ENCODE data around the gene PRXL2C. TPM values are rescaled to one million over a fixed set of nuclear protein-coding genes. Genes with fewer than 3 reads are reported as not detected.
"Not testable (repeated sequence)": the region's sequence is repeated elsewhere in the genome, so short reads cannot be mapped to it uniquely, and the experiment has no call there.

The PRXL2C gene
- total RNA-seq, 1 donor from 2014 or later = 7.5 TPM

- Mint-ChIP-seq H3K27me3 (no peaks in the 10 kb centered on the region), H3K27ac (no peak overlapping the region)
- TF ChIP-seq, protein P1, sequence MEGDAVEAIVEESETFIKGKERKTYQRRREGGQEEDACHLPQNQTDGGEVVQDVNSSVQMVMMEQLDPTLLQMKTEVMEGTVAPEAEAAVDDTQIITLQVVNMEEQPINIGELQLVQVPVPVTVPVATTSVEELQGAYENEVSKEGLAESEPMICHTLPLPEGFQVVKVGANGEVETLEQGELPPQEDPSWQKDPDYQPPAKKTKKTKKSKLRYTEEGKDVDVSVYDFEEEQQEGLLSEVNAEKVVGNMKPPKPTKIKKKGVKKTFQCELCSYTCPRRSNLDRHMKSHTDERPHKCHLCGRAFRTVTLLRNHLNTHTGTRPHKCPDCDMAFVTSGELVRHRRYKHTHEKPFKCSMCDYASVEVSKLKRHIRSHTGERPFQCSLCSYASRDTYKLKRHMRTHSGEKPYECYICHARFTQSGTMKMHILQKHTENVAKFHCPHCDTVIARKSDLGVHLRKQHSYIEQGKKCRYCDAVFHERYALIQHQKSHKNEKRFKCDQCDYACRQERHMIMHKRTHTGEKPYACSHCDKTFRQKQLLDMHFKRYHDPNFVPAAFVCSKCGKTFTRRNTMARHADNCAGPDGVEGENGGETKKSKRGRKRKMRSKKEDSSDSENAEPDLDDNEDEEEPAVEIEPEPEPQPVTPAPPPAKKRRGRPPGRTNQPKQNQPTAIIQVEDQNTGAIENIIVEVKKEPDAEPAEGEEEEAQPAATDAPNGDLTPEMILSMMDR (conservative IDR thresholded peaks at IDR 0.05) = no peak
Measured at GRCh38 chr9:96667363-96667728, 12.2 kb upstream of the PRXL2C start.

DNA sequence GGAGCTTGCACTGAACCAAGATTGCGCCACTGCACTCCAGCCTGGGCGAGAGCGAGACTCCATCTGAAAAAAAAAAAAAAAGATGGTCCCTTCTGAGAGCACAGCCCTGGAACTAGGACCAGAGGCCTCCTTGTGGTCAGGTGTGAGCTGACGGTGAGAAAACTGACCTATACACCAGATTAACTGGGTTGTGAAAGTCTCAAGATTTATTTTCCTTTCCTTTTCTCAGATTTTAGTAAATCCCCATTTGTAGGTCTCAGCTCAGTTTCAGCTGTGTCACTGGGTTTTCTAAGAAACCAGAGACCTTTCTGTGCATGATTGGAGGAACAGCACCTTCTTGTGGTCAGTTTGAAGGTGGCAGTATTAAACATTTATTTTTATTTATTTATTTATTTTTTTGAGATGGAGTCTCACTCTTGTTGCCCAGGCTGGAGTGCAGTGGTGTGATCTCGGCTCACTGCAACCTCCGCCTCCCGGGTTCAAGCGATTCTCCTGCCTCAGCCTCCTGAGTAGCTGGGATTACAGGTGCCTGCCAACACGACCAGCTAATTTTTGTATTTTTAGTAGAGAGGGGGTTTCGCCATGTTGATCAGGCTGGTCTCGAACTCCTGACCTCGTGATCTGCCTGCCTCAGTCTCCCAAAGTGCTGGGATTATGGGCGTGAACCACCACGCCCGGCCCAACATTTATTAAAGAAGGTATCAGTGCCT is 11.7 kb upstream of the PRXL2C start:
- TF ChIP-seq, protein P1 (conservative IDR thresholded peaks at IDR 0.05) = peak; percentile 86
- H3K27me3 Mint-ChIP-seq; H3K9me3 Mint-ChIP-seq; H3K4me3 Mint-ChIP-seq; H3K36me3 Mint-ChIP-seq; H3K4me1 Mint-ChIP-seq (ENCODE audit: unreplicated experiment); H3K27ac Mint-ChIP-seq: not testable (repeated sequence)
- DNase-seq (ENCODE audit: extremely low spot score, unreplicated experiment) = peak; percentile 32

More at GRCh38 chr9:96667363-96667728, 12.2 kb upstream of the PRXL2C start:
- Mint-ChIP-seq H3K9me3 (no peaks in the 10 kb centered on the region), H3K4me3 (no peak overlapping the region), H3K36me3 (no peaks in the 10 kb centered on the region), H3K4me1 (ENCODE audit: unreplicated experiment) (no peaks in the 10 kb centered on the region)
- DNase-seq (ENCODE audit: extremely low spot score, unreplicated experiment) = peak; percentile 36

DNA sequence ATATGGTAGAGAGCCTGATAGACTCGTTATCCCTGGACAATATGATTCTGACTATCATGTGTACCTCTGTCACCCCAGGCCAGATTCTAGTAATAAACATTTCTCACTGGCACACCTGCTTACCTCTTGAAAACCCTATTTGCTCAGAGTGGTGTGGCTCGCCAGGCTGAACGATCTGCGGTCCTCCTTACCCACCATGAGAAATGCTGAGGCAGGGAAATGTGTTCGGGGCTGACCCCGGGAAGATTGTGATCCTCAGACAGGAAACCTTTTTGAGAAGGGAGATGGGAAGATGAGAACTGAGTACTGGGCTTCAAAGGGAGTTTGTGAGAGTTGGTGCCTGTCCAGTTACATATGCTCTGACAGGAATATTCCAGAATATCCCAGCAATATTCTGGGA is 10.7 kb upstream of the PRXL2C start:
- no peak overlapping the region for H3K27ac Mint-ChIP-seq
- no peaks in the 10 kb centered on the region for H3K4me1 Mint-ChIP-seq (ENCODE audit: unreplicated experiment)
- H3K27me3 Mint-ChIP-seq = no peaks in the 10 kb centered on the region
- TF ChIP-seq, protein P1 (conservative IDR thresholded peaks at IDR 0.05) = no peak
- H3K4me3 Mint-ChIP-seq = no peak overlapping the region
- no peak for DNase-seq (ENCODE audit: extremely low spot score, unreplicated experiment)
- H3K36me3 Mint-ChIP-seq = no peaks in the 10 kb centered on the region
- no peaks in the 10 kb centered on the region for H3K9me3 Mint-ChIP-seq

GRCh38 chr9:96663506-96664120 is 8.5 kb upstream of the PRXL2C start:
- Mint-ChIP-seq H3K27me3 (no peaks in the 10 kb centered on the region), H3K36me3 (no peaks in the 10 kb centered on the region), H3K27ac (no peak overlapping the region), H3K4me1 (ENCODE audit: unreplicated experiment) (no peaks in the 10 kb centered on the region), H3K4me3 (no peak overlapping the region), H3K9me3 (no peaks in the 10 kb centered on the region)
- TF ChIP-seq, protein P1 (conservative IDR thresholded peaks at IDR 0.05) = no peak
- peak; percentile 50 for DNase-seq (ENCODE audit: extremely low spot score, unreplicated experiment)

DNA sequence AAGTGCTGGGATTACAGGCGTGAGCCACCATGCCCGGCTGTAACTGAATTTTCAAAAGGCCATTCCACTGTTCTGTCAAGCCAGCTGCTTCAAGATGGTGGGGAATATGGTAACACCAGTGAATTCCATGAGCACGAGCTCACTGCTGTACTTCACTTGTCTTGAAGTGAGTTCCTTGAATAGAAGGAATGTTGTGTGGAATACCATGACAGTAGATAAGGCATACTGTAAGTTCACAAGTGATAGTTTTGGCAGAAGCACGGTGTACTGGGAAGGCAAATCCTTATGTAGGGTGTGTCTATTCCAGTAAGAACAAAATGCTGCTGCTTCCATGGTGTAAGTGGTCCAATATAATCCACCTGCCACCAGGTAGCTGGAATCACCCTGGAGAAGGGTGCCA is 6.6 kb upstream of the PRXL2C start:
- Mint-ChIP-seq H3K36me3 (no peaks in the 10 kb centered on the region), H3K4me1 (ENCODE audit: unreplicated experiment) (no peaks in the 10 kb centered on the region), H3K27ac (no peak overlapping the region), H3K4me3 (no peak overlapping the region), H3K9me3 (no peaks in the 10 kb centered on the region), H3K27me3 (peaks cover 9% of the 10 kb centered on the region)
- TF ChIP-seq, protein P1 (conservative IDR thresholded peaks at IDR 0.05) = no peak
- DNase-seq (ENCODE audit: extremely low spot score, unreplicated experiment) = no peak

Data from type B pancreatic cell (in vitro differentiated cells).